GM19438 (cell line): ENCODE results near the gene ZNF415.

Experiments used
- ATAC-seq: cut with Tn5 transposase; IDR thresholded peaks from one replicate; pipeline ENCODE4 v1.9.1; 2021; ENCODE audit warnings: low read depth; ENCODE audit not compliant: unreplicated experiment

The ZNF415 gene

GRCh38 chr19:53057904-53058580 lies 74.7 kb downstream of the ZNF415 start:
- no peak for ATAC-seq
